Measurements from ENCODE around the gene ATXN1. TPM values are rescaled to one million over a fixed set of nuclear protein-coding genes. Genes with fewer than 3 reads are reported as not detected.

Gene ATXN1
- total and polyA plus RNA-seq, 2 of the 8 experiments (the other 6 are each of a cell fraction or from before 2014, with no cell fraction given): 1.6 to 4.0 TPM

GRCh38 chr6:16389642-16390041, 371.6 kb downstream of the ATXN1 start (continued):
- TF ChIP-seq GABPA (IDR thresholded peaks at IDR 0.05; ENCODE audit: borderline replicate concordance, insufficient read depth, low read length): no peak
- no peak for TF ChIP-seq RBBP5 (IDR thresholded peaks at IDR 0.05; ENCODE audit: borderline replicate concordance, low read depth, low read length)
- TF ChIP-seq BACH1 (IDR thresholded peaks at IDR 0.05; ENCODE audit: low read length): no peak
- no peak for TF ChIP-seq SAP30 (IDR thresholded peaks at IDR 0.05; ENCODE audit: insufficient read depth, insufficient replicate concordance, low read length)
- no peak for TF ChIP-seq CEBPB (IDR thresholded peaks at IDR 0.05; ENCODE audit: low read depth, low read length)
- TF ChIP-seq POLR2A (IDR thresholded peaks at IDR 0.05; ENCODE audit: control extremely low read depth in 1 of 2, low read depth in 2 of 2, low read length in 2 of 2): no peak
- TF ChIP-seq ATF2 (IDR thresholded peaks at IDR 0.05; ENCODE audit: low read length): no peak
